ENCODE data around the gene PHF21B.

PHF21B gene

GRCh38 chr22:44936201-44936600 lies 73.6 kb downstream of the PHF21B start:
- peaks cover 15% of the 10 kb centered on the region for H3K27me3 ChIP-seq (ENCODE audit: insufficient read depth, poor library complexity, severe bottlenecking)
- no peaks in the 10 kb centered on the region for H3K9me3 ChIP-seq (ENCODE audit: severe bottlenecking)
- DNase-seq (ENCODE audit: low spot score) (no peak), ATAC-seq (ENCODE audit: low read depth) (no peak)
- no peak for TF ChIP-seq CTCF (IDR thresholded peaks at IDR 0.05; ENCODE audit: poor library complexity, severe bottlenecking)
- H3K4me1 ChIP-seq (ENCODE audit: insufficient read depth, poor library complexity, severe bottlenecking): no peaks in the 10 kb centered on the region
- H3K36me3 ChIP-seq (ENCODE audit: low read depth): no peaks in the 10 kb centered on the region
- H3K27ac ChIP-seq (ENCODE audit: poor library complexity, severe bottlenecking): no peak overlapping the region
- no peak overlapping the region for H3K4me3 ChIP-seq (ENCODE audit: severe bottlenecking)

GRCh38 chr22:44935724-44936123 lies 74.1 kb downstream of the PHF21B start:
- H3K27me3 ChIP-seq (ENCODE audit: insufficient read depth, poor library complexity, severe bottlenecking): peaks cover 11% of the 10 kb centered on the region
- TF ChIP-seq CTCF (IDR thresholded peaks at IDR 0.05; ENCODE audit: poor library complexity, severe bottlenecking): no peak

GRCh38 chr22:44934454-44934735 lies 75.4 kb downstream of the PHF21B start:
- no peaks in the 10 kb centered on the region for H3K36me3 ChIP-seq (ENCODE audit: low read depth)
- DNase-seq (ENCODE audit: low spot score) (no peak), ATAC-seq (ENCODE audit: low read depth) (no peak)
- no peaks in the 10 kb centered on the region for H3K4me1 ChIP-seq (ENCODE audit: insufficient read depth, poor library complexity, severe bottlenecking)
- H3K27ac ChIP-seq (ENCODE audit: poor library complexity, severe bottlenecking): no peak overlapping the region
- H3K4me3 ChIP-seq (ENCODE audit: severe bottlenecking): no peak overlapping the region
- no peak for TF ChIP-seq CTCF (IDR thresholded peaks at IDR 0.05; ENCODE audit: poor library complexity, severe bottlenecking)
- no peaks in the 10 kb centered on the region for H3K9me3 ChIP-seq (ENCODE audit: severe bottlenecking)
- H3K27me3 ChIP-seq (ENCODE audit: insufficient read depth, poor library complexity, severe bottlenecking): peaks cover under 1% of the 10 kb centered on the region

More at GRCh38 chr22:44935724-44936123, 74.1 kb downstream of the PHF21B start:
- DNase-seq (ENCODE audit: low spot score): no peak
- H3K36me3 ChIP-seq (ENCODE audit: low read depth): no peaks in the 10 kb centered on the region
- H3K4me3 ChIP-seq (ENCODE audit: severe bottlenecking): no peak overlapping the region
- H3K4me1 ChIP-seq (ENCODE audit: insufficient read depth, poor library complexity, severe bottlenecking): no peaks in the 10 kb centered on the region
- ATAC-seq (ENCODE audit: low read depth): no peak
- no peak overlapping the region for H3K27ac ChIP-seq (ENCODE audit: poor library complexity, severe bottlenecking)
- H3K9me3 ChIP-seq (ENCODE audit: severe bottlenecking): no peaks in the 10 kb centered on the region

- no peaks in the 10 kb centered on the region for H3K36me3 ChIP-seq (ENCODE audit: low read depth)
- no peak overlapping the region for H3K4me3 ChIP-seq (ENCODE audit: severe bottlenecking)
- no peak for TF ChIP-seq CTCF (IDR thresholded peaks at IDR 0.05; ENCODE audit: poor library complexity, severe bottlenecking)
- no peaks in the 10 kb centered on the region for H3K4me1 ChIP-seq (ENCODE audit: insufficient read depth, poor library complexity, severe bottlenecking)
- no peak for ATAC-seq (ENCODE audit: low read depth)
- H3K27ac ChIP-seq (ENCODE audit: poor library complexity, severe bottlenecking): no peak overlapping the region
- no peaks in the 10 kb centered on the region for H3K9me3 ChIP-seq (ENCODE audit: severe bottlenecking)
- H3K27me3 ChIP-seq (ENCODE audit: insufficient read depth, poor library complexity, severe bottlenecking): no peaks in the 10 kb centered on the region
- DNase-seq (ENCODE audit: low spot score): peak; percentile 38
Observed at GRCh38 chr22:44933666-44934453, 75.9 kb downstream of the PHF21B start.

GRCh38 chr22:44932493-44932892 lies 77.3 kb downstream of the PHF21B start:
- Histone ChIP-seq H3K27ac (ENCODE audit: poor library complexity, severe bottlenecking) (no peak overlapping the region), H3K27me3 (ENCODE audit: insufficient read depth, poor library complexity, severe bottlenecking) (peaks cover 2% of the 10 kb centered on the region), H3K4me1 (ENCODE audit: insufficient read depth, poor library complexity, severe bottlenecking) (no peaks in the 10 kb centered on the region), H3K9me3 (ENCODE audit: severe bottlenecking) (no peaks in the 10 kb centered on the region), H3K36me3 (ENCODE audit: low read depth) (no peaks in the 10 kb centered on the region), H3K4me3 (ENCODE audit: severe bottlenecking) (no peak overlapping the region)
- DNase-seq (ENCODE audit: low spot score) (no peak), ATAC-seq (ENCODE audit: low read depth) (no peak)
- TF ChIP-seq CTCF (IDR thresholded peaks at IDR 0.05; ENCODE audit: poor library complexity, severe bottlenecking): no peak
